GM21717 (cell line): ENCODE results near the gene TNFRSF13B.
A peak's percentile ranks its signal among the peaks of the same experiment; 100 is the strongest.
"Not testable (repeated sequence)": the region's sequence is repeated elsewhere in the genome, so short reads cannot be mapped to it uniquely, and the experiment has no call there.

Experiments
- ATAC-seq: cut with Tn5 transposase; IDR thresholded peaks from one replicate; pipeline ENCODE4 v1.9.1; 2021; ENCODE audit warnings: mild to moderate bottlenecking, moderate library complexity; ENCODE audit not compliant: unreplicated experiment

Gene TNFRSF13B

DNA sequence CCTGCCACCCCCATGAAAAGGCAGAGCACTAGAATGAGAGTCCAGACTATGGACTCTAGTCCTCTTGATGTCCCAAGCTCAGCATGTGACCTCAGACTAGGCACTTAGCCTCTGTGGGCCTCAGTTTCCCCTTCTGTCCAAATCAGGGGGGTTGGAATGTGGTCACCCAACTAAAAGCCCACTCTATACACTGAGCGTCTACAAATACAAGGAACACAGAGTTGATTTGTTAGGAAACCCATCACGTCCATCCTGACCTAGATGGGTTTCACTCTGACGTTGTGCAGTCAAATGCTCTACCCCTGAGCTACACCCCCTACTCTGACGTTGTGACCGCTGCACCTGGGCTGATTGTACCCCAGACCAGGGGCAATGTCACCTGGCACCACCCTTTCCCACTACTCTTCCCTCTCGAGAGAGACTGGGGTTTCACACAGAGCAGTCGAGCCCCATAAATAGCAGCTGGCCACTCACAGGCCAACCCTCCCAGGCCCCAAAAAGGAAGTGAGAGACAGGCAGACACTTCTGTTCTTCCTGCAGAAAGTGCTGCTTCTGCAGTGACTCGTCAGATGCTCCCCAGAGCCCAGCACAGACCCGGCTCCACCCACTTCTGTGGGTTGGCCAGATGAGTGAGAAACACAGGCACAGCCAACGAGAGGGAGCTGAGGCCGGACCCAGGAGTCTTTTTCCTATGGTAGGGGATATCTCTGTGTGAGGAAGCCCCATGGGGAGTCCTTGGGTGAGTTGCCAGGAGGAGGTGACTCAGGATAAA, 16.1 kb upstream of the TNFRSF13B start:
- ATAC-seq = peak; percentile 60

DNA sequence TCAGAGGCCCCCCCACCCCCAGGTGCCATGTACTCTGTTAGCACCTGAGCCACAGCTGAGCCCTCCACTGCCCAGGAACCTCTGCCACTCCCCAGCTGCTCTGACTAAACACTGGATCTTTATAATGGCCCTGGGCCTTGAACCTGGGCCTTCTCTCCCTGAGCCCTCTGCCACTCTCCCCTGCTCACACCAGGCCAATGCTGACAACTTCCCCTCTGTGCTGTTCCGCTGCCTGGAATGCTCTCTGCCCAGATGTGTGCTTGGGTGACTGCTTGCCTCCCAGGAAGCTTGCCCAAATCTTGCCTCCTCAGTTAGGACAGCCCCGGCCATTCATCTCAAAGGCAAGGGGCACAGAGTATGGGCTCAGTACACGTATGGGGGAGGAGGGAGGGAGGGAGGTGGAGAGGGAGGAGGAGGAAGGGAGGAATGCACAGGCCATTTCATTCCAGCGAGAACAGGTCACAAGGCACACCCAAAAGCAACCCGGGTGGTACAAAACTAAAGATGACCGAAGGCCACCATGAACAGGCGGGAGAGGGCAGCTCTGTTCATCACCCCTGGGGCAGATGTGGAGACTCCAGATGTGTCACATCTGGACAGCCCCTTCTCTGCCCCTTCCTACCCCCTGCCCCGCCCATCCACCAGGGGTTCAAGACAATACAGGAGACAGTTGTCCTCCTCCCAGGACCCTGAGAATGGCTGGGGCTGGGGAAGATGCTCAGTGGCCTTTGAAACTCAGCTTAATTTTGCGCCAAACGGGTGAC, 15.3 kb upstream of the TNFRSF13B start:
- ATAC-seq = no peak

DNA sequence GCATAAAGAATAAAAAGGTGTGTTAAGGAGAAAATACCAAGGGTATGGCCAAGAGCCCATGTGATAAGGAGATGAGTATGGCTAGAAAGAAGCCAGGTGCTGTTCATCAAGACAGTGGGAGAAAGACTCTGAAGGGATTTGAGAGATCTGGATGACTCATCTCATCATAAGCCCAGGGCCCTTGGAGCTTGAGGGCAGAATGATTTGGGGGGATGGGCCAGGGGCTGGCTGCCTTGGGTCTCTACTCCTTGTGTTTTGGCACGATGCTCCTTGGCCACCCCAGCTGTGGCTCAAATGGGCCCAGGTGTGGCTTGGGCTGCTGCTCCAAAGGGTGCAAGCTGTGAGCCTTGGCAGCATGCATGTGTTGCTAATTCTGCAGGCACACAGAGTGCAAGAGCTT, 14.5 kb upstream of the TNFRSF13B start:
- ATAC-seq = no peak

DNA sequence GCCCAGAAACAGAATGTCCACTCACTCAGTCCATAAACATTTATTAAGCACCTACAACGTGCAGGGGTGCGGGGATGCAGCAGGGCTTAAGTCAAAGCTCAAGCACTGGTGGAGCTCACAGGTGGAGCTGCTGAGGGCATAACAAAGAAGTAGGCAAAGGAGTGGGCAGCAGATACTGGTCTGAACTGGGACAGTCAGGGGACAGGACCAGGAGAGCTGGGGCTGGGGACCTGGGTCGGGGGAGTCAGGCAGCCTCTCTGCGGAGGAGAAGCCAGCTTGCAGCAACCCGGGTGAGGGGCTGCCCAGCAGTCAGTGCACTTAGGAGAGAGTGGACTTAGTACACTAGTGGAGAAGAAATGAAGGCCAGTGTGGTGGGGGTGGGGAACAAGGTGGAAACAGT, 10.0 kb upstream of the TNFRSF13B start:
- no peak for ATAC-seq

DNA sequence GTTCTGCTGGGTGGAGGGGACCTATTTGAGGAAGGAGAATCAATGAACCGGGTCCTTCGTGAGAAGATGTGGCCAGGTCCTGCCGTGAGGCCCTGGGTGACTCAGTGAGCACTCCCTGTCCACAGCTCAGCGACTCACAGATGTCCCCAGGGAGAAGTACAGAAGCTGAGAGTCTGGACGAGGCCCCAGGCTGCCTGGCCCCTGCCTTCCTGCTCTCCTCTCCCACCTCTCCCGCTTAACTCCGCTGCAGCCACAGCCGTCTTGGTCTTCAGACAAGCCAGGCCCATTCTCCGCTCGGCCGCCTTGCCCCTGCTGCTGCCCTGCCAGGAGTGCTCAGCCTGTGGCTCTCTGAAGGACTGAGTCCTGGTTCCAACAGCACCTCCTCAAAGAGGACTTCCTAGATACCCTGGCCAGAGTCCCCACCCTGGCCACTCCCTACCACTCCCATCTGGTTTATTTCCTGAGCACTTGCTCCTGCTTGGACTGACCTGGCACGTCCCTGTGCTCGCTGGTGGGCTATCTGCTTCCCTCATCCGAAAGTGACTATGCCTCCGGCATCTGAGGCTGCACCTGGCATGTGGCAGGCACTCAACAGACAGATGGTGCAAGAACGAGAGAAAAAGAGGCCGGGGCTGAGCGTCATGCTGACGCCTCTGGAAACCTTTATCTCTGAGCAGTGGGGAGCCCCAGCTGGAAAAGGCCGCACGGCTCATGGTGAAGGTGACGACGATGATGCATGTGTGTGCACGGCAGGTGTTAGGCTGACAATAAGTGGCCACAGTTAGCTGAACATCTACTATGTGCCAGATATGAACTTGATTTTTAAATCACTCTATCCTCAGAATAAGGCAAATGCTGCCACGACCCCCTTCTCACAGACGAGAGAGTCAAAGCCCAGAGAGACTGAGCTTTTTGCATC, 9.2 kb upstream of the TNFRSF13B start:
- ATAC-seq = no peak

DNA sequence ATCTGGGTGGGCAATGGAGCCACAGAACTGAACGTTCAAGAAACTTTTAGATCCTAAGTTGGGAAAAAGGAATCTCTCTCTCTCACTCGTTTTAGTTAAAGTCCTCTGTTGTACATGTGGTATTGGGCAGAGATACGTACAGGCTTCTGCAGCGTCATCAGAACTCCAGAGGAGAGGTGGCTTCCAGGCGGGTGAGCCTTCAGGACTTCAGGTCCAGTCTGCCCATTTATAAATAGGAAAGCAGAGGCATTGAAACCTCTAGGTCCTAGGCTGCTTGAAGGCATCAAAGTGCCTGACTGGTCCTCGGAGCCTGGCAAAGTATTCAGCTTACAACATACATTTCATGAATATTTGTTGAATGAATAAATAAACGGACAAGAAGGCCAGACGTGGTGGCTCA, 8.1 kb upstream of the TNFRSF13B start:
- no peak for ATAC-seq

DNA sequence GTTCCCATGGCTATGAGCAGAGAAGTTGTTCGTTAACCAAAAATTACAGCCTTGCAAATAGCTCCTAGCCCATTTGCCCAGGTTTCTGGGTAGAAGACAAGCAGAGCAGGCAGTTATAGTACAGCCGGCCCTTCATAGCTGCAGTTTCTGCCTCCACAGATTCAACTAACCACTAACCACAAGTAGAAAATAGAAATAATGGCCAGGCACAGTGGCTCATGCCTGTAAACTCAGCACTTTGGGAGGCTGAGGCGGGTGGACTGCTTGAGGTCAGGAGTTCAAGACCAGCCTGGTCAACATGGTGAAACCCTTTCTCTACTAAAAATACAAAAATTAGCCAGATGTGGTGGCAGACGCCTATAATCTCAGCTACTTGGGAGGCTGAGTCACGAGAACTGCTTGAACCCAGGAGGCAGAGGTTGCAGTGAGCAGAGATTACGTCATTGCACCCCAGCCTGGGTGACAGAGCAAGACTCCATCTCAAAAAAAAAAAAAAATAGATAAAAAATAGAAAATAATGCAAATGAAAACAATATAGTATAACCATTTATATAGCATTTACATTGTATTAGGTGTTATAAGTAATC, 7.4 kb upstream of the TNFRSF13B start:
- not testable (repeated sequence) for ATAC-seq

DNA sequence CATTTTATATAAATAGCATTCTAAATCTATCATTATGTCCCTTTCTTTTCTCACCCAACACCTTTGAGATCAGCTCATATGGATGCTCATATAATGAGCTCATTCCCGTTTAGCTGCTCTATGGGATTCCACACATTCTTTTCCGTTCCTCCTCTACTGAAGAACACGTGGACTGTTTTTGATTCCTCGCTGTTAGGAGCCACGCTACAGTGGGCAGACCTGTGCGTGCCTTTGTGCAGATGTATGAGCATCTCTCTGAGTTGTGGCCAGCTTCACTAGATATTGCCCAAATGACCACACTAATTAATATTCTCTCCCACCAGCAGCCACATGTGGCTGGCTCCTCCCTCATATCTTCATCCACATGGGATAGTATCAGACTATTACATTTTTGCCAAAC, 6.0 kb upstream of the TNFRSF13B start:
- no peak for ATAC-seq

DNA sequence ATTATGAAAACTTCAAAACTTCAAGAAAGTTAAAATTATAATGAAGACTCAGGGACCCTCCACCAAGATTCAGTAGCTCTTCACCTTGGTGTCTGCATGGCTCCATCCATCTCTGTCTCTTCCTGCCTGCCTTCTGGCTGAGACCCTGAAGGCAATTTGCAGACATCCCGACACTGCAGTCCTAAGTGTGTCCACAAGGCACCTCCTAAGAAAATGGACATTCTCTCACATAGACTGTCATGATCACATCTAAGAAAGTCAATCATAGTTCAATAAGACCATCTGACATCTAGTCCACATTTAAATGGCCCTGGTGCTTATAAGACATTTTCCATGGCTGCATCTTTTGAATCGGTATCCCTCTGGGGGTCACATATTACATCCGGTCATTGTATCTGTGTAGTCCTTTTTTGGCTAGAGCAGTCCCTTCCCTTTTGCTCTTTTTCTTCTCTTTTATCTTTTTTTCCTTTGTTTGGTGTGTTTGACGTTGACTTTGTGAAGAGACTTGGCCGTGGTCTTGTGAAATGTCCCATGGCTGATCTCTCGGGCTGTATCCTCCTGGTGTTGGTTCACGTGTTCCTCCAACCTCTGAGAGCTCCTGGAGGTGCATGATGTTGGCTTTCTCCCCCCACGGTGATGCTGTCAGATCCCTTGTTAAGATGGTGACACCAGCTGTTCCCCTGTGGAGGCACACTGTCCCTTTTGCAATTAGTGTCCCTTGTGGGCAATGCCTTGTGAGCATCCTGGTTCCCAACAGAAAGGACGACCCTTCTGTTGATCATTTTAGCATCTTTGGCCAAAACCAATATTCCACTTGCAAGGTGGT, 5.0 kb upstream of the TNFRSF13B start:
- no peak for ATAC-seq

DNA sequence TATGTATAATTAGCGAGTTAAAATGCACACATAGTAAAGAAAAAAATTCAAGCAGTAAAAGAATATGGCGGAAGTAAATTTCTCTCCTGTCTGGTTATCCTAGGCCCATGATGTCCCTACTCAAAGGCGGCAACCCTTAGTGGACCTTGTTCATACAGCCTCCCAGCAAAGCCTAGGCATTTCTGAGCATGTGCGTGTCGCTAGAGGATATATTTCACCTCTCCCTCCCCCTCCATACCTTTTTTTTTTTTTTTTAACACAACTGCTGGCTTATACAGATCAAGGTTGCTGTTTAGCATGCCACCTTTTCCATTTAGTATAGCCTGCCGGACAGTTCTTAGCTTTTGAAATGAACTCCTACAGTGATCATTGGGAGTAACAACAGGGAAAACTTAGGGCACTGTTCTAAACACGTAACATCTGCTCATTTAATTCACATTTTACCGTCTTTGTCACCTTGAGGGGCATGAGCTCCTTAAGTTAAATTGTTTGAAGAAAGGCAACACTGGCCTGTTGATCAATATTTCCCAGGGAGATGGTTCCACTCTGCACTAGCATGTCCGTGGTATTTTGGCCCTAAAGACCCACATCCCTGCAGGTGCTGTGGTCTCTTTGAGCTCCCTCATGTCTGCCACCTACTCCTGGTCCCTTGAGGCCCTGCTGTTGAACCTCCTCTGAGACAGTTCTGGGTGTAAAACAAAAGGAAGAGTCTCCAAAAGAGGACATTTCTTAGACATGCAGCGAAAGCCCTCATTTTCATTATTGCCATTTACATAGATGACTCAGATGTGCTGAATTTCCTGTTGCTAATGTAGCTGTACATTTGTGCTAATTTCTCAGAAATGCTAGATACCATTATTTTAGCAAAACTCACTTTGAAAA, 4.1 kb upstream of the TNFRSF13B start:
- no peak for ATAC-seq

DNA sequence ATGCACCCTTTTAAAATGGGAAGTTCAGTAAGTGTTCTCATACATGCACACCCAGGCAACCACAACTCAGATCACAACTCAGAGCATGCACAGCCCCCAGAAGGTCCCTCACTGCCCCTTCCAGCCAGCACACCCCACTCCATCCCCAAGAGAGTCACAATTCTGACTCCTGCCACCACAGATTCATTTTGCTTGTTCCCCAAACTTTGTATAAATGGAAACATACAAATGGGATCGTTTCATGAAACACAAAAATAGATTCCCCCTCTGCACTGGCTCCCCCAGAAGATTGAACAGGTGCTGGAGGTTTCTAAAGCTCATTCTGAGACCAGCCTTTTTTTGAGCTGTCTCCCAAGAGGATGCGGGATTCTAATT, 3.3 kb upstream of the TNFRSF13B start:
- no peak for ATAC-seq

DNA sequence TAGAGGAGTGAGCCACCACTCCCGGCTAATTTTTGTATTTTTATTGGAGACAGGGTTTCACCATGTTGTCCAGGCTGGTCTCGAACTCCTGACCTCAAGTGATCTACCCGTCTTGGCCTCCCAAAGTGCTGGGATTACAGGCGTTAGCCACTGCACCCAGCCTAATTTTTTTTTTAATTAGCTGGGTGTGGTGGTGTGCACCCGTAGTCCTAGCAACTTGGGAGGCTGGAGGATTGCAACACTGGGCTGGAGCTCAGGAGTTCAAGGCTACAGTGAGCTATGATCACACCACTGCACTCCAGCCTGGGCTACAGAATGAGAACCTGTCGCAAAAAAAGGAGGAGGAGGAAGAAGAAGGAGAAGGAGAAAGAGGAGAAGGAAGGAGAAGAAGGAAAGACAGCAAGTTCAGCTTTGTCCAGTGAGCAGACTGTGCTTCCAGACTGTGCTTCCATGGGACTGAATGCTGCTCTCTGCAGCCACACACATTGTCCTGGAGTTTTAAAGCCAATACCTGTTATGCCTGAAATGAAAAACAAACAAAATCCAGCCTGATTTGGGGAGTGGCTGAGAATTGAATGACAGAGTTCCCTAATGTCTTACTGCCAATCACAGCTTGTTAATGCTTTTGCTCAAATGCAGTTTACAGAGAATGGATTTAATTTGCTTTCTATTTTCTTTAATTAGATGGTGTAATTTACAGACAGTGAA, 2.8 kb upstream of the TNFRSF13B start:
- ATAC-seq = no peak

DNA sequence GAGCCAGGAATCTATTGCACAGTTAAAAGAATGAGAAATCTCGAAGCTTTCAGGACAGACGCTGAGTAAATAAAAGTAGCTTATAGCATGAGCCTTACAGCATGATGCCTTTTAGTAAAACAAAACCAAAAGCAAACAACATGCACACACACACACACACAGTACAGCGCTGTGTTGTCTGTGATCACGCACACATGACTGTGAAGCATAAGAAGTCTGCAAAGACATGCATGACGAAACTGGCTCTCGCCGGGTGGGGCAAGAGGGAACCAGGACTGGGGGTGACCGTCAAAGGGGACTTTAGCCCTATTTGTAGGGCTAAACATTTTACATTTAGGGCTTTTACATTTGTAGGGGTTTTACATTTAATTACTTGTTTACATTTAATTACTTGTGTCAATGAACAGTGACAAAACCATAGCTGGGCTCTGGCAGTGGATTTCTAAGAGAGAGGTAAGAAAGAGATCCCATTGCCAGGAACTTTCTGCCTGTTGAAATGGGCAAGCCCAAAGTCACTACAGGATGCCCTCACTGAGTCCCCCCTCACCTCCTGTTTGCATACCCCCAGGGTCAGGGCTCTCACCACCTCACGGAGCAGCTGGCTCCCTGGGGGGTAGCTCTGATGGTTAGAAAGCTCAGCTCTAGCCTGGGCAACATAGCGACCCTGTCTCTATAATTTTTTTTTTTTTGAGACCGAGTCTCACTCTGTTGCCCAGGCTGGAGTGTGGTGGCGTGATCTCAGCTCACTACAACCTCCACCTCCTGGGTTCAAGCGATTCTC, 2.0 kb upstream of the TNFRSF13B start:
- ATAC-seq = no peak

DNA sequence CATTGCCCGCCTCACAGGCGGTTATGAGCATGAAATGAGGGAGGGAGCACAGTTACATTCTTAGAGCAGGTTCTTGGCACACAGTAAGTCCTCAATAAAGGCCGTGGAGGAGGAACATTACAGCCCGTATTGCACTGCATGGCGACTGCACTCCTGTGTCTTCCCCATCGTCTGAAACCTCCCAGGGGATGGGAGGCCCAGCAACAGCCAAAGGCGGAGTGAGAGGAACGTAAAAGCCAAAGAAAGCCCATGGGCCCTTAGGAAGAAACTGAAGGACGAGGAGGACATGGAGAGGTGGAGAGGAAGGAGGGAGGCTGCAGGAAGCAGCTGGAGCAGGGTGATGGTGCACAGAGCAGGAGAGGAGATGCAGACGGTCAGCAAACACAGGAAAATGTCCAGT, 1.1 kb upstream of the TNFRSF13B start:
- not testable (repeated sequence) for ATAC-seq

DNA sequence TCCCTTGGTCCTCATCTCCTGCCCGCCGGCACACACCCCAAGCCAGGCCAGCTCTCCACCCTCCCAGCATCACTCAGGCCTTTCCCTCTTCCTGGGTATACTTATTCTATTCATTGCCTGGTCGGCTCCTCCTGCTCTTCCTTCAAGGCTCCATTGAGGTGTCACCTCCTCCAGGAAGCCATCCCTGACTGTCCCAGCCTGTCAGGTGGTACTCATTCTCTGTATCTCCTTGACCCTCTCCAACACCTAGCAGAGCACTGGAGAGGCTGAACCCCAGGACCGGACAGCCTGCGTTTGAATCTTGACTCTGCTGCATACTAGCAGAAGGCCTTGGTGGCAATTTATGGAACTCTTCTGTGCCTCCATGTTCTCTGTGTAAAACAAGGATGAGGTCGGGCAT, 428 bp upstream of the TNFRSF13B start:
- no peak for ATAC-seq

DNA sequence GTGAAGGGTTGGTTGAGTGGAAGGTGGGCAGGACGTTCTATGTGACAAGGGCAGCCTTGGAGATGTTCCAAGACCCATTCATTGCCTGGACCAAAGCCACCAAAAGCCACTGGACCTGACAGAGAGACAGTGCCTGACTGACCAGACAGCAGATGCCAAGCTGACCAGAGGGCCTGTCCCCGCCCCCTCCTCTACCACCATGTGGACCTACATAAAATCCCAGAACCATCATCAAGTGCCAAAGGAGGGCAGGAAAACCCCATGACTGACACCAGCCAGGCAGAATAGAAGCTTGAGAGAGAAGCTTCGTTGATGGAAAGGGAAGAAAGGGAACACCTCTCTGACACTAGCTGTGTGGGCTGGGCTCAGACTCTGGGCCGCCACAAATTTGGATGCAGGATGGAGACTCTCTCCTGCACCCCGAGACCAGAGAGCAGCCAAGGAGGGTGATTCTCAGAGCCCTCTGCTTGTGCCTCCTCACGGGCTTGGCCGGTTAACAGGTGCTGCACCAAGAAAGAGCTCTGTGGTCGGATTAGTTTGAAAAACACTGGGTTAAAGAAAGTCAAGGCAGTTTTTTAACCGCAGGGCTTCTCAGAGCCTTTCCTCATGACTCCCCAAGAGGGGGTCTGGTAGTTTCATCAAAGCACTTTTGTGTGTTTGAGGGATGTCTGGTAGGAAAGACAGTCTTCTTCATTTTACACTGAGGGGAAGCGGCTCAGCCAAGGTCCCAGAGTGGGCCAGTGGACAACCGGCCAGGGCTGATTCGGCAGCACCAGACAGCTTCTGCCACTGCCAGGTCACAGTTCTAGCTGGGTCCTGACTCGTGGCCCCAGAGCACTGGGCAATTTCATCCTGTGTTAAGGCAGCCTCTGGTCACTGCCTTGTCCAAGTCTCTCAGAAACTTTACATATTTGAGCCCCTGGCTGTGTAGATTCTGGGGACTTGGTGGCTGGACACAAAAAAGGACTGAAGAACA, 1.7 kb downstream of the TNFRSF13B start:
- ATAC-seq = peak; percentile 22

DNA sequence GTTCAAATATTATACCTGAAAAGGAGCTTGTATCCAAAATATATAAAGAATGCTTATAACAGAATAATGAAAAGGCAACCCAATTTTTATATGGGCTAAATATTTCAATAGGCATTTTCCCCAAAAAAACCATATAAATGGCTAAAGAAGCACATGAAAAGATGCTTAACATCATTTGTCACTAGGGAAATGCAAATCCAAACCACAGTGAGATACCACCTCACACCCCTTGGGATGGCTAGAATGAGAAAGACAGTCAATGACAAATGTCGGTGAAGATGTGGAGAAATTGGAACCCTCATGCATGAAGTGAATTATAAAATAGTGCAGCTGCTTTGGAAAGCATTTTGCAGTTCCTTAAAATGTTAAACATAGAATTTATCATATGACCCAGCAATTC, 3.1 kb downstream of the TNFRSF13B start:
- ATAC-seq = no peak
